ENCODE measurements around the gene IP6K1.

IP6K1 gene

GRCh38 chr3:49725906-49726681 lies 60.2 kb downstream of the IP6K1 start:
- H3K27ac ChIP-seq (ENCODE audit: poor library complexity, severe bottlenecking) = no peak overlapping the region
- ATAC-seq (ENCODE audit: low read depth) (no peak), DNase-seq (ENCODE audit: low spot score) (no peak)
- H3K4me3 ChIP-seq (ENCODE audit: severe bottlenecking) = no peak overlapping the region
- H3K4me1 ChIP-seq (ENCODE audit: insufficient read depth, poor library complexity, severe bottlenecking) = no peaks in the 10 kb centered on the region
- H3K27me3 ChIP-seq (ENCODE audit: insufficient read depth, poor library complexity, severe bottlenecking) = no peaks in the 10 kb centered on the region
- TF ChIP-seq CTCF (IDR thresholded peaks at IDR 0.05; ENCODE audit: poor library complexity, severe bottlenecking) = no peak
- H3K9me3 ChIP-seq (ENCODE audit: severe bottlenecking) = no peaks in the 10 kb centered on the region
- peaks cover 28% of the 10 kb centered on the region for H3K36me3 ChIP-seq (ENCODE audit: low read depth)

- TF ChIP-seq CTCF (IDR thresholded peaks at IDR 0.05; ENCODE audit: poor library complexity, severe bottlenecking) = no peak
- Histone ChIP-seq H3K4me3 (ENCODE audit: severe bottlenecking) (peak overlapping the region; percentile 96), H3K27me3 (ENCODE audit: insufficient read depth, poor library complexity, severe bottlenecking) (no peaks in the 10 kb centered on the region), H3K9me3 (ENCODE audit: severe bottlenecking) (no peaks in the 10 kb centered on the region), H3K4me1 (ENCODE audit: insufficient read depth, poor library complexity, severe bottlenecking) (no peaks in the 10 kb centered on the region), H3K36me3 (ENCODE audit: low read depth) (peaks cover 29% of the 10 kb centered on the region), H3K27ac (ENCODE audit: poor library complexity, severe bottlenecking) (peak overlapping the region; percentile 64)
- ATAC-seq (ENCODE audit: low read depth) (no peak), DNase-seq (ENCODE audit: low spot score) (peak; percentile 49)
Measured at GRCh38 chr3:49724586-49724985, 61.8 kb downstream of the IP6K1 start.

GRCh38 chr3:49723628-49724551 lies 62.5 kb downstream of the IP6K1 start, which contains the start of gene GMPPB:
Gene GMPPB, minus strand, starts transcription at chr3:49723951. Its CDS starts 225 bp downstream, at chr3:49723726.
- DNase-seq (ENCODE audit: low spot score) = peak; percentile 98
- H3K27me3 ChIP-seq (ENCODE audit: insufficient read depth, poor library complexity, severe bottlenecking) = no peaks in the 10 kb centered on the region
- H3K27ac ChIP-seq (ENCODE audit: poor library complexity, severe bottlenecking) = peak within 1 kb of the TSS; percentile 64
- TF ChIP-seq CTCF (IDR thresholded peaks at IDR 0.05; ENCODE audit: poor library complexity, severe bottlenecking) = no peak
- no peaks in the 10 kb centered on the region for H3K9me3 ChIP-seq (ENCODE audit: severe bottlenecking)
- no peaks in the 10 kb centered on the region for H3K4me1 ChIP-seq (ENCODE audit: insufficient read depth, poor library complexity, severe bottlenecking)
- H3K4me3 ChIP-seq (ENCODE audit: severe bottlenecking) = peak within 1 kb of the TSS; percentile 96
- peaks cover 29% of the 10 kb centered on the region for H3K36me3 ChIP-seq (ENCODE audit: low read depth)
- ATAC-seq (ENCODE audit: low read depth) = peak; percentile 77

GRCh38 chr3:49723296-49723627 lies 63.1 kb downstream of the IP6K1 start:
- Histone ChIP-seq H3K36me3 (ENCODE audit: low read depth) (peaks cover 24% of the 10 kb centered on the region), H3K27ac (ENCODE audit: poor library complexity, severe bottlenecking) (peak overlapping the region; percentile 64), H3K9me3 (ENCODE audit: severe bottlenecking) (no peaks in the 10 kb centered on the region), H3K4me1 (ENCODE audit: insufficient read depth, poor library complexity, severe bottlenecking) (no peaks in the 10 kb centered on the region), H3K4me3 (ENCODE audit: severe bottlenecking) (peak overlapping the region; percentile 96), H3K27me3 (ENCODE audit: insufficient read depth, poor library complexity, severe bottlenecking) (no peaks in the 10 kb centered on the region)
- TF ChIP-seq CTCF (IDR thresholded peaks at IDR 0.05; ENCODE audit: poor library complexity, severe bottlenecking) = no peak
- peak; percentile 68 for DNase-seq (ENCODE audit: low spot score)
- no peak for ATAC-seq (ENCODE audit: low read depth)

Measured in RWPE2 (cell line).